Effector memory CD4-positive, alpha-beta T cell (primary cell): Measurements from ENCODE around the gene MARS1.
"Not testable (repeated sequence)": the region's sequence is repeated elsewhere in the genome, so short reads cannot be mapped to it uniquely, and the experiment has no call there.

Experiments
- DNase-seq, 3 donors: peaks; one replicate each; pipeline ENCODE4 v3.0.0-alpha.2; 2020
- H3K27ac ChIP-seq: 2 replicates; pipeline ENCODE4 v1.7.0; 2013; ENCODE audit warnings: mild to moderate bottlenecking, low read length, moderate library complexity; ENCODE audit not compliant: insufficient read depth, poor library complexity, severe bottlenecking
- H3K27me3 ChIP-seq: replicated peaks from 2 replicates; pipeline ENCODE4 v1.7.0; 2013; ENCODE audit warnings: mild to moderate bottlenecking, low read length; ENCODE audit not compliant: insufficient read depth, control insufficient read depth, poor library complexity, severe bottlenecking
- H3K36me3 ChIP-seq: 2 replicates; pipeline ENCODE4 v1.7.0; 2013; ENCODE audit warnings: mild to moderate bottlenecking, low read length, moderate library complexity; ENCODE audit not compliant: control insufficient read depth, insufficient read depth
- H3K4me1 ChIP-seq: 2 replicates; pipeline ENCODE4 v1.7.0; 2013; ENCODE audit warnings: low read length, mild to moderate bottlenecking; ENCODE audit not compliant: control insufficient read depth, insufficient read depth, poor library complexity, severe bottlenecking
- H3K4me3 ChIP-seq: 2 replicates; pipeline ENCODE4 v1.7.0; 2013; ENCODE audit warnings: low read length, low read depth, mild to moderate bottlenecking; ENCODE audit not compliant: insufficient read depth, poor library complexity, severe bottlenecking
- H3K9me3 ChIP-seq: 2 replicates; pipeline ENCODE4 v1.7.0; 2013; ENCODE audit warnings: mild to moderate bottlenecking, low read length, moderate library complexity; ENCODE audit not compliant: control insufficient read depth

Gene MARS1

GRCh38 chr12:57491393-57492280, 3.8 kb downstream of the MARS1 start:
- H3K9me3 ChIP-seq = no peaks in the 10 kb centered on the region

GRCh38 chr12:57495051-57495701, 7.3 kb downstream of the MARS1 start:
- H3K27ac ChIP-seq, H3K9me3 ChIP-seq, H3K4me1 ChIP-seq, H3K27me3 ChIP-seq, DNase-seq, H3K4me3 ChIP-seq: not testable (repeated sequence)
- H3K36me3 ChIP-seq = peaks cover 46% of the 10 kb centered on the region

More at GRCh38 chr12:57491393-57492280, 3.8 kb downstream of the MARS1 start:
- H3K27me3 ChIP-seq = no peaks in the 10 kb centered on the region
- H3K27ac ChIP-seq = no peak overlapping the region
- H3K4me1 ChIP-seq = peaks cover 9% of the 10 kb centered on the region
- no peak for DNase-seq
- peaks cover 31% of the 10 kb centered on the region for H3K36me3 ChIP-seq
- H3K4me3 ChIP-seq = no peak overlapping the region

- H3K4me1 ChIP-seq = no peaks in the 10 kb centered on the region
- no peak for DNase-seq
- H3K27ac ChIP-seq = no peak overlapping the region
- peaks cover 43% of the 10 kb centered on the region for H3K36me3 ChIP-seq
- H3K27me3 ChIP-seq = no peaks in the 10 kb centered on the region
- no peak overlapping the region for H3K4me3 ChIP-seq
- H3K9me3 ChIP-seq = no peaks in the 10 kb centered on the region
Measured at GRCh38 chr12:57496822-57497221, 9.0 kb downstream of the MARS1 start.

GRCh38 chr12:57497223-57498131, 9.6 kb downstream of the MARS1 start:
- H3K9me3 ChIP-seq = no peaks in the 10 kb centered on the region
- H3K27me3 ChIP-seq = no peaks in the 10 kb centered on the region
- no peaks in the 10 kb centered on the region for H3K4me1 ChIP-seq
- no peak overlapping the region for H3K27ac ChIP-seq
- DNase-seq = no peak
- H3K4me3 ChIP-seq = no peak overlapping the region
- peaks cover 46% of the 10 kb centered on the region for H3K36me3 ChIP-seq

- Histone ChIP-seq H3K27ac (no peak overlapping the region), H3K27me3 (no peaks in the 10 kb centered on the region), H3K4me1 (no peaks in the 10 kb centered on the region), H3K9me3 (no peaks in the 10 kb centered on the region), H3K36me3 (peaks cover 42% of the 10 kb centered on the region), H3K4me3 (no peak overlapping the region)
- DNase-seq = no peak
Measured at GRCh38 chr12:57498132-57498502, 10.2 kb downstream of the MARS1 start.

GRCh38 chr12:57498571-57498970, 10.7 kb downstream of the MARS1 start:
- H3K4me1 ChIP-seq = no peaks in the 10 kb centered on the region
- peaks cover 42% of the 10 kb centered on the region for H3K36me3 ChIP-seq
- no peak for DNase-seq
- no peak overlapping the region for H3K4me3 ChIP-seq
- no peaks in the 10 kb centered on the region for H3K27me3 ChIP-seq
- H3K9me3 ChIP-seq = no peaks in the 10 kb centered on the region
- H3K27ac ChIP-seq = no peak overlapping the region

GRCh38 chr12:57500213-57500612, 12.3 kb downstream of the MARS1 start:
- no peak overlapping the region for H3K27ac ChIP-seq
- no peaks in the 10 kb centered on the region for H3K27me3 ChIP-seq
- no peak for DNase-seq
- no peaks in the 10 kb centered on the region for H3K4me1 ChIP-seq
- H3K4me3 ChIP-seq = no peak overlapping the region
- no peaks in the 10 kb centered on the region for H3K9me3 ChIP-seq
- H3K36me3 ChIP-seq = peaks cover 56% of the 10 kb centered on the region

- not testable (repeated sequence) for H3K4me3 ChIP-seq, H3K9me3 ChIP-seq, DNase-seq, H3K4me1 ChIP-seq, H3K27ac ChIP-seq, H3K27me3 ChIP-seq
- H3K36me3 ChIP-seq = peaks cover 55% of the 10 kb centered on the region
Measured at GRCh38 chr12:57502311-57502969, 14.6 kb downstream of the MARS1 start.

GRCh38 chr12:57506541-57506940, 18.7 kb downstream of the MARS1 start:
- not testable (repeated sequence) for DNase-seq, H3K27me3 ChIP-seq, H3K4me3 ChIP-seq, H3K9me3 ChIP-seq, H3K4me1 ChIP-seq, H3K27ac ChIP-seq
- H3K36me3 ChIP-seq = peaks cover 31% of the 10 kb centered on the region
